Activated CD4-positive, CD25-positive, alpha-beta regulatory T cell treated with anti-CD3 and anti-CD28 coated beads, Interleukin-2, amount 50 U/mL, for 72 hours (primary cell): ENCODE results near the gene NPL.

Source experiments
- DNase-seq: peaks from one replicate; pipeline ENCODE4 v3.0.0; 2021

Gene NPL

GRCh38 chr1:182823220-182823619, 33.6 kb downstream of the NPL start:
- DNase-seq: no peak

- no peak for DNase-seq
Measured at GRCh38 chr1:182826892-182827291, 37.3 kb downstream of the NPL start.

- no peak for DNase-seq
Measured at GRCh38 chr1:182829285-182829932, 39.8 kb downstream of the NPL start.

- DNase-seq: no peak
Measured at GRCh38 chr1:182833271-182833670, 43.7 kb downstream of the NPL start.

GRCh38 chr1:182834326-182834725, 44.8 kb downstream of the NPL start:
- no peak for DNase-seq

- DNase-seq: no peak
Measured at GRCh38 chr1:182835806-182836205, 46.2 kb downstream of the NPL start.

GRCh38 chr1:182839209-182840066, 49.9 kb downstream of the NPL start, which contains the start of gene DHX9:
DHX9 (plus strand) TSS chr1:182839347; CDS start chr1:182842567, 3,220 bp downstream.
- peak; percentile 99 for DNase-seq

GRCh38 chr1:182841368-182841988, 51.9 kb downstream of the NPL start:
- no peak for DNase-seq

GRCh38 chr1:182842265-182842664, 52.7 kb downstream of the NPL start:
- no peak for DNase-seq

GRCh38 chr1:182845379-182845778, 55.8 kb downstream of the NPL start:
- no peak for DNase-seq

- DNase-seq: no peak
Measured at GRCh38 chr1:182845894-182846293, 56.3 kb downstream of the NPL start.

GRCh38 chr1:182847105-182847504, 57.5 kb downstream of the NPL start:
- DNase-seq: no peak

- DNase-seq: no peak
Measured at GRCh38 chr1:182848736-182849135, 59.2 kb downstream of the NPL start.

GRCh38 chr1:182850319-182850718, 60.7 kb downstream of the NPL start:
- DNase-seq: no peak

- no peak for DNase-seq
Measured at GRCh38 chr1:182851825-182852224, 62.3 kb downstream of the NPL start.

GRCh38 chr1:182855911-182856310, 66.3 kb downstream of the NPL start:
- no peak for DNase-seq

- no peak for DNase-seq
Measured at GRCh38 chr1:182857212-182857611, 67.6 kb downstream of the NPL start.

GRCh38 chr1:182860658-182861057, 71.1 kb downstream of the NPL start:
- no peak for DNase-seq

- no peak for DNase-seq
Measured at GRCh38 chr1:182861994-182862393, 72.4 kb downstream of the NPL start.

GRCh38 chr1:182862827-182863226, 73.3 kb downstream of the NPL start:
- DNase-seq: no peak

GRCh38 chr1:182863940-182864339, 74.4 kb downstream of the NPL start:
- DNase-seq: no peak

GRCh38 chr1:182867861-182868260, 78.3 kb downstream of the NPL start:
- DNase-seq: no peak

- DNase-seq: no peak
Measured at GRCh38 chr1:182869241-182869666, 79.7 kb downstream of the NPL start.

GRCh38 chr1:182872881-182873280, 83.3 kb downstream of the NPL start:
- DNase-seq: no peak
